SK-N-SH (cell line): ENCODE measurements around the gene NRF1. TPM values are rescaled to one million over a fixed set of nuclear protein-coding genes. Genes with fewer than 3 reads are reported as not detected.

ENCODE experiments used
- CTCF ChIA-PET: fragments of 300-600, 350-600 bp; formaldehyde crosslinking; extraction: SDS; loops from one replicate; lab custom pipeline; 2021; lab: Yijun Ruan, JAX
- POLR2A ChIA-PET: fragments of 350-600 bp; sonication (Branson Sonifier 250); formaldehyde crosslinking; extraction: SDS; loops from one replicate; lab custom pipeline; 2020; ENCODE audit warnings: antibody characterized with exemption, inconsistent platforms; lab: Yijun Ruan, JAX
- DNase-seq: peaks from one replicate; pipeline ENCODE4 v3.0.0; 2012
- H2AFZ ChIP-seq: fragments of 200-600 bp; sonication (generic); 2 replicates; pipeline ENCODE4 v1.8.1; 2016; ENCODE audit warnings: antibody characterized with exemption, mild to moderate bottlenecking, low read depth
- H3F3A ChIP-seq: fragments of 200-600 bp; sonication (generic); replicated peaks from 2 replicates; pipeline ENCODE3; 2016; ENCODE audit warnings: antibody characterized with exemption, mild to moderate bottlenecking; ENCODE audit not compliant: insufficient read depth
- H3K27ac ChIP-seq, 2 experiments: fragments of 200-500 bp in 1 of 2; fragments of 200-600 bp in 1 of 2; sonication (Bioruptor generic) in 1 of 2; sonication (generic), shearing (Covaris generic) in 1 of 2; 2 replicates each; pipeline versions ENCODE4 v1.5.1 to v1.6.1; 2014 to 2016; ENCODE audit warnings: low read depth in 2 of 2, inconsistent platforms in 1 of 2, low read length in 1 of 2, mild to moderate bottlenecking in 1 of 2, mixed read lengths in 1 of 2
- H3K27me3 ChIP-seq: fragments of 200-600 bp; sonication (generic), shearing (Covaris generic); 2 replicates; pipeline ENCODE4 v1.6.1; 2016; ENCODE audit warnings: mixed run types; ENCODE audit not compliant: insufficient read depth
- H3K36me3 ChIP-seq, 2 experiments: fragments of 200-500 bp in 1 of 2; fragments of 200-600 bp in 1 of 2; sonication (Bioruptor generic) in 1 of 2; sonication (generic) in 1 of 2; replicated peaks in 1 of 2; 2 replicates each; pipeline versions ENCODE3 to v1.5.1; 2014 to 2016; ENCODE audit warnings: low read length in 1 of 2, mild to moderate bottlenecking in 1 of 2; ENCODE audit not compliant: insufficient read depth in 2 of 2, control insufficient read depth in 1 of 2
- H3K4me1 ChIP-seq, 2 experiments: fragments of 200-500 bp in 1 of 2; fragments of 200-600 bp in 1 of 2; sonication (Bioruptor generic) in 1 of 2; sonication (generic), shearing (Covaris generic) in 1 of 2; 2 replicates each; pipeline versions ENCODE4 v1.5.1 to v1.6.1; 2014 to 2016; ENCODE audit warnings: low read depth in 1 of 2, low read length in 1 of 2, mixed run types in 1 of 2; ENCODE audit not compliant: insufficient read depth in 2 of 2, control insufficient read depth in 1 of 2
- H3K4me2 ChIP-seq: fragments of 200-600 bp; sonication (generic), shearing (Covaris generic); 2 replicates; pipeline ENCODE4 v1.6.1; 2017; ENCODE audit warnings: mixed run types
- H3K4me3 ChIP-seq, 2 experiments: fragments of 200-500 bp in 1 of 2; fragments of 200-600 bp in 1 of 2; sonication (Bioruptor generic) in 1 of 2; sonication (generic), shearing (Covaris generic) in 1 of 2; 2 replicates each; pipeline versions ENCODE4 v1.5.1 to v1.8.1; 2014 to 2016; ENCODE audit warnings: low read depth in 2 of 2, inconsistent platforms in 1 of 2, low read length in 1 of 2, mild to moderate bottlenecking in 1 of 2, mixed read lengths in 1 of 2, moderate library complexity in 1 of 2
- H3K79me2 ChIP-seq: fragments of 200-600 bp; sonication (generic); 2 replicates; pipeline ENCODE4 v1.8.1; 2017; ENCODE audit warnings: mild to moderate bottlenecking; ENCODE audit not compliant: insufficient read depth
- H3K9ac ChIP-seq: fragments of 200-600 bp; sonication (generic); 2 replicates; pipeline ENCODE4 v1.6.1; 2017; ENCODE audit warnings: mixed run types
- H3K9me2 ChIP-seq: fragments of 200-600 bp; sonication (generic); 2 replicates; pipeline ENCODE4 v1.6.1; 2017; ENCODE audit warnings: mixed run types
- H3K9me3 ChIP-seq: fragments of 200-600 bp; sonication (generic); 2 replicates; pipeline ENCODE4 v1.6.1; 2017; ENCODE audit warnings: mixed run types, mild to moderate bottlenecking, moderate library complexity
- H4K20me1 ChIP-seq: fragments of 200-600 bp; sonication (generic); 2 replicates; pipeline ENCODE4 v1.6.1; 2017; ENCODE audit warnings: mild to moderate bottlenecking, mixed run types; ENCODE audit not compliant: insufficient read depth
- CHD2 ChIP-seq: fragments of 150-350 bp; IDR thresholded peaks from 2 replicates; pipeline ENCODE4 v1.6.1; 2018; ENCODE audit warnings: low read length; ENCODE audit not compliant: partially characterized antibody
- ELF1 ChIP-seq: IDR thresholded peaks from 2 replicates; pipeline ENCODE4 v1.4.0; 2012
- EP300 ChIP-seq, 2 experiments: IDR thresholded peaks; 2 replicates each; pipeline versions ENCODE4 v1.4.0 to v1.6.1; 2012; ENCODE audit warnings: borderline replicate concordance in 1 of 2, low read depth in 1 of 2, low read length in 1 of 2
- GABPA ChIP-seq: IDR thresholded peaks from 2 replicates; pipeline ENCODE4 v1.4.0; 2012; ENCODE audit warnings: low read depth, mild to moderate bottlenecking
- GATA2 ChIP-seq: sonication (generic); formaldehyde crosslinking; IDR thresholded peaks from 2 replicates; pipeline ENCODE4 v1.5.0; 2020; ENCODE audit warnings: mild to moderate bottlenecking, missing genetic modification reagents
- IRF3 ChIP-seq: fragments of 150-350 bp; IDR thresholded peaks from 2 replicates; pipeline ENCODE4 v1.6.1; 2016; ENCODE audit warnings: mild to moderate bottlenecking, low read depth, low read length
- JUND ChIP-seq: IDR thresholded peaks from 2 replicates; pipeline ENCODE4 v1.4.0; 2012
- MEF2A ChIP-seq: IDR thresholded peaks from 2 replicates; pipeline ENCODE4 v1.4.0; 2012; ENCODE audit warnings: low read depth, borderline replicate concordance
- MXI1 ChIP-seq: IDR thresholded peaks from 2 replicates; pipeline ENCODE4 v1.6.1; 2012; ENCODE audit warnings: mild to moderate bottlenecking, low read depth, low read length, improper control_type of control experiment
- NFIC ChIP-seq: IDR thresholded peaks from 2 replicates; pipeline ENCODE4 v1.4.0; 2012; ENCODE audit warnings: borderline replicate concordance
- NRF1 ChIP-seq: IDR thresholded peaks from 2 replicates; pipeline ENCODE4 v1.6.1; 2012; ENCODE audit warnings: low read depth, mild to moderate bottlenecking, low read length
- PBX3 ChIP-seq: IDR thresholded peaks from 2 replicates; pipeline ENCODE4; 2012
- RCOR1 ChIP-seq: fragments of 150-350 bp; IDR thresholded peaks from 2 replicates; pipeline ENCODE4 v1.6.1; 2017; ENCODE audit warnings: antibody characterized with exemption, low read length
- RFX5 ChIP-seq: IDR thresholded peaks from 2 replicates; pipeline ENCODE4 v1.6.1; 2012; ENCODE audit warnings: mild to moderate bottlenecking, improper control_type of control experiment, low read length
- RXRA ChIP-seq: IDR thresholded peaks from 2 replicates; pipeline ENCODE4 v1.4.0; 2012; ENCODE audit warnings: low read depth, mild to moderate bottlenecking, borderline replicate concordance
- SMC3 ChIP-seq: IDR thresholded peaks from 2 replicates; pipeline ENCODE4 v1.6.1; 2012; ENCODE audit warnings: low read depth, low read length, improper control_type of control experiment
- TCF12 ChIP-seq: IDR thresholded peaks from 2 replicates; pipeline ENCODE4 v1.4.0; 2012
- USF1 ChIP-seq: IDR thresholded peaks from 2 replicates; pipeline ENCODE4 v1.4.0; 2012; ENCODE audit warnings: low read depth, borderline replicate concordance
- USF2 ChIP-seq: fragments of 150-350 bp; IDR thresholded peaks from 2 replicates; pipeline ENCODE4 v1.6.1; 2017; ENCODE audit warnings: antibody characterized with exemption, low read length, low read depth, borderline replicate concordance
- YY1 ChIP-seq: IDR thresholded peaks from 2 replicates; pipeline ENCODE4 v1.4.0; 2012; ENCODE audit warnings: low read depth, mild to moderate bottlenecking
- ZBTB33 ChIP-seq: IDR thresholded peaks from 2 replicates; pipeline ENCODE4 v1.4.0; 2012; ENCODE audit warnings: low read depth, borderline replicate concordance
- WGBS: methylation state at CpG from one replicate; pipeline ENCODE4 v1.1.6; 2017; ENCODE audit warnings: low lambda C conversion rate; 5-methylcytosine and 5-hydroxymethylcytosine counted together
- polyA plus RNA-seq, 3 experiments: library from polyadenylated mRNA; depleted of rRNA; stranded (reverse); fragments of >200 nt; gene quantifications; 2 replicates each; pipeline ENCODE4 v1.2.3, GENCODE V29; 2012

NRF1 gene
- polyA plus RNA-seq, 1 of the 3 experiments (the other 2 are of a cell fraction) = 10.9 TPM

- Histone ChIP-seq H3K27me3 (no peaks in the 10 kb centered on the region), H3K27ac (no peak overlapping the region; a peak in 1 of 4 replicates), H2AFZ (no peak overlapping the region), H3K9me2 (no peaks in the 10 kb centered on the region), H4K20me1 (no peaks in the 10 kb centered on the region), H3K4me3 (no peak overlapping the region), H3K79me2 (no peaks in the 10 kb centered on the region), H3F3A (peaks cover 8% of the 10 kb centered on the region), H3K36me3 (peaks cover 9 to 11% of the 10 kb centered on the region in 2 experiments), H3K4me2 (no peak overlapping the region), H3K9ac (no peak overlapping the region), H3K9me3 (no peaks in the 10 kb centered on the region), H3K4me1 (peaks cover 0 to 50% of the 10 kb centered on the region in 2 experiments; a peak in 2 of 4 replicates)
- POLR2A ChIA-PET = no interaction called here
- WGBS = 100% methylated on average over 3 of the region's 3 CpGs
- TF ChIP-seq JUND (no peak), USF1 (no peak), IRF3 (no peak), CHD2 (no peak), ZBTB33 (no peak), PBX3 (no peak), MEF2A (no peak), SMC3 (no peak), NFIC (no peak)
- TF ChIP-seq, all 33 proteins: peak for 0
- CTCF ChIA-PET = no interaction called here
- DNase-seq = no peak
Observed at GRCh38 chr7:129750501-129750900, 139.0 kb downstream of the NRF1 start.

GRCh38 chr7:129751916-129752315 lies 140.4 kb downstream of the NRF1 start:
- H3K4me3 ChIP-seq = no peak overlapping the region
- H3F3A ChIP-seq = peaks cover 8% of the 10 kb centered on the region
- H2AFZ ChIP-seq = no peak overlapping the region
- H3K9me3 ChIP-seq = no peaks in the 10 kb centered on the region
- ChIA-PET CTCF (interaction anchor here (0.9 to 1.2 kb wide), 2 partner anchors 13 to 17 kb away, joined by 3 read pairs; no protein-coding TSS in a partner anchor), POLR2A (no interaction called here)
- H3K36me3 ChIP-seq = peaks cover 8 to 9% of the 10 kb centered on the region in 2 experiments
- H3K4me2 ChIP-seq = no peak overlapping the region
- H3K79me2 ChIP-seq = no peaks in the 10 kb centered on the region
- TF ChIP-seq RXRA (no peak), MXI1 (no peak), USF2 (no peak), GATA2 (CRISPR knock-in tag) (no peak), GABPA (no peak), IRF3 (no peak), EP300 (IDR thresholded peaks at IDR 0.05; ENCODE audit: borderline replicate concordance in 1 of 2, low read depth in 1 of 2, low read length in 1 of 2) (no peak), RFX5 (no peak), SMC3 (no peak), ELF1 (no peak), YY1 (no peak), NRF1 (no peak), RCOR1 (no peak), TCF12 (no peak), PBX3 (no peak)
- H3K27ac ChIP-seq = no peak overlapping the region; a peak in 1 of 4 replicates
- WGBS = 73% methylated on average over 1 of the region's 1 CpG
- DNase-seq = no peak
- no peaks in the 10 kb centered on the region for H3K9me2 ChIP-seq
- no peaks in the 10 kb centered on the region for H3K27me3 ChIP-seq
- no peak overlapping the region for H3K9ac ChIP-seq
- peaks cover 0 to 37% of the 10 kb centered on the region in 2 experiments; a peak in 2 of 4 replicates for H3K4me1 ChIP-seq
- no peaks in the 10 kb centered on the region for H4K20me1 ChIP-seq
